Glutamatergic neuron (in vitro differentiated cells): ENCODE results near the gene CDC7. TPM values are rescaled to one million over a fixed set of nuclear protein-coding genes. Genes with fewer than 3 reads are reported as not detected.

ENCODE experiments used
- DNase-seq: peaks from one replicate; pipeline ENCODE4 v3.0.0; 2022
- H3K27ac Mint-ChIP-seq: one replicate; pipeline ENCODE4 v1.8.0; 2020; ENCODE audit warnings: mild to moderate bottlenecking, mixed read lengths, inconsistent platforms; ENCODE audit not compliant: unreplicated experiment
- H3K27me3 Mint-ChIP-seq: one replicate; pipeline ENCODE4 v1.8.0; 2020; ENCODE audit warnings: mild to moderate bottlenecking, moderate library complexity, mixed read lengths, inconsistent platforms; ENCODE audit not compliant: unreplicated experiment
- H3K36me3 Mint-ChIP-seq: one replicate; pipeline ENCODE4 v1.8.0; 2020; ENCODE audit warnings: mild to moderate bottlenecking, mixed read lengths, inconsistent platforms; ENCODE audit not compliant: unreplicated experiment
- H3K4me1 Mint-ChIP-seq: one replicate; pipeline ENCODE4 v1.8.0; 2020; ENCODE audit warnings: mild to moderate bottlenecking, low read depth, mixed read lengths, inconsistent platforms; ENCODE audit not compliant: unreplicated experiment
- H3K4me3 Mint-ChIP-seq: one replicate; pipeline ENCODE4 v1.8.0; 2020; ENCODE audit warnings: mild to moderate bottlenecking, mixed read lengths, inconsistent platforms; ENCODE audit not compliant: unreplicated experiment
- H3K9me3 Mint-ChIP-seq: one replicate; pipeline ENCODE4 v1.8.0; 2020; ENCODE audit warnings: mild to moderate bottlenecking, moderate library complexity, mixed read lengths, inconsistent platforms; ENCODE audit not compliant: unreplicated experiment
- total RNA-seq: library from RNA; stranded (reverse); fragmentation: NEBNext Ultra II Directional; extraction: Animal tissue kit (Norgen Biotek cat#: 25700); gene quantifications from one replicate; pipeline ENCODE4 v1.2.1, GENCODE V29; 2021; ENCODE audit not compliant: unreplicated experiment
- TF ChIP-seq, protein P1 (sequence below): fragments of 200-600 bp; sonication (generic); IDR thresholded peaks from one replicate; pipeline ENCODE4 v1.5.0; 2021; ENCODE audit not compliant: partially characterized antibody, unreplicated experiment

The CDC7 gene
- total RNA-seq, 1 donor from 2014 or later: 9.9 TPM

GRCh38 chr1:91567583-91567982 lies 66.9 kb downstream of the CDC7 start:
- DNase-seq: no peak
- Mint-ChIP-seq H3K4me3 (no peak overlapping the region), H3K27me3 (no peaks in the 10 kb centered on the region), H3K4me1 (no peaks in the 10 kb centered on the region), H3K27ac (no peak overlapping the region), H3K9me3 (no peaks in the 10 kb centered on the region), H3K36me3 (no peaks in the 10 kb centered on the region)
- TF ChIP-seq, protein P1, sequence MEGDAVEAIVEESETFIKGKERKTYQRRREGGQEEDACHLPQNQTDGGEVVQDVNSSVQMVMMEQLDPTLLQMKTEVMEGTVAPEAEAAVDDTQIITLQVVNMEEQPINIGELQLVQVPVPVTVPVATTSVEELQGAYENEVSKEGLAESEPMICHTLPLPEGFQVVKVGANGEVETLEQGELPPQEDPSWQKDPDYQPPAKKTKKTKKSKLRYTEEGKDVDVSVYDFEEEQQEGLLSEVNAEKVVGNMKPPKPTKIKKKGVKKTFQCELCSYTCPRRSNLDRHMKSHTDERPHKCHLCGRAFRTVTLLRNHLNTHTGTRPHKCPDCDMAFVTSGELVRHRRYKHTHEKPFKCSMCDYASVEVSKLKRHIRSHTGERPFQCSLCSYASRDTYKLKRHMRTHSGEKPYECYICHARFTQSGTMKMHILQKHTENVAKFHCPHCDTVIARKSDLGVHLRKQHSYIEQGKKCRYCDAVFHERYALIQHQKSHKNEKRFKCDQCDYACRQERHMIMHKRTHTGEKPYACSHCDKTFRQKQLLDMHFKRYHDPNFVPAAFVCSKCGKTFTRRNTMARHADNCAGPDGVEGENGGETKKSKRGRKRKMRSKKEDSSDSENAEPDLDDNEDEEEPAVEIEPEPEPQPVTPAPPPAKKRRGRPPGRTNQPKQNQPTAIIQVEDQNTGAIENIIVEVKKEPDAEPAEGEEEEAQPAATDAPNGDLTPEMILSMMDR: no peak

DNA sequence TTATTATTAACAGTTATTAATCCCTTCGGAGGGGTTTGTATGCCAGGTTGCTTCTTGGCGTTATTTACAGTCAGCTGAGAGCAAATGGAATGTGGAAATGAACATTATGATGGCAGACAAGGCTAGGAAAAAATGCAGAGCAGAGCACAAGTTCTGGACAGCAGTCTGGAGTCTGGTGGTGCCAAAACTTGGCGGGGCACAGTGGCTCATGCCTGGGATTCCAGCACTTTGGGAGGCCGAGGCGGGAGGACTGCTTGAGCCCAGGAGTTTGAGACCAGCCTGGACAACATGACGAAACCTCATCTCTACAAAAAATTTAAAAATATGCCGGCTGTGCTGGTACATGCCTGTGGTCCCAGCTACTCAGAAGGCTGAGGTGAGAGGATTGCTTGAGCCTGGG lies 67.6 kb downstream of the CDC7 start:
- Mint-ChIP-seq H3K27ac (no peak overlapping the region), H3K36me3 (no peaks in the 10 kb centered on the region), H3K4me1 (no peaks in the 10 kb centered on the region), H3K27me3 (no peaks in the 10 kb centered on the region), H3K4me3 (no peak overlapping the region), H3K9me3 (no peaks in the 10 kb centered on the region)
- TF ChIP-seq, protein P1: no peak
- no peak for DNase-seq

DNA sequence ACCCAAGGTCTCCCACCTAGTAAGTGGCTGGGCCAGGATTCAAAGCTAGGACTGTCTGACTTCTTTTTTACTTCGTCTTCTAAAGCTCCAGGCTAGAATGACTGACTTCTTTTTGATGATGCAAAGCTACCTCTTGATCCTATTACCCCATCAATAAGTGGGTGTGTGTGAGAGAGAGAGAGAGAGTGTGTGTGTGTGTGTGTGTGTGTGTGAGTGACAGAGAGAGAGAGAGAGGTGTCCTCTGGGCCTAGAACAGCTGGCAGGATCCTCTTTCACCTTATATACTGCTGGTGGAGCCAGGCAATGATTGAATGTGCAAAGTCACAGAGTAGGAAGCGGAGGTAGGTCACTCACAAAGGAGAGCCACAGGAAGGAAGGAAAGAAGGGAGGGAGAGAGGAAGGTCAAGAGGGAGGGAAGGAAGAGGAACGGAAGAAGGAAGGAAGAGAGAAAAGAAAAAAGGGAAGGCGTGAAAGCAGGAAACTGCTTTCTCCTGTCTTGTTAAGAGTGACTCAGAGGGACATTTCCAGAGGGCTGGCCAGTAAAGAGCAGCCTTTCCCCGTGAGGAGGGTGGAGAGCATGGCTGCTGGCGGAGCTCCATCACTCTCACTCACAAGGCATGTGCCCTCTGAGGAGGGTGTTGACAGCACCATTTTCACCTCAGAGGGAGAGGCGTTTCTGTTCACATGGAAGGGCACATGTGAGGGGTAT lies 68.9 kb downstream of the CDC7 start:
- TF ChIP-seq, protein P1: no peak
- Mint-ChIP-seq H3K4me3 (no peak overlapping the region), H3K4me1 (no peaks in the 10 kb centered on the region), H3K27ac (no peak overlapping the region), H3K9me3 (no peaks in the 10 kb centered on the region), H3K36me3 (no peaks in the 10 kb centered on the region), H3K27me3 (no peaks in the 10 kb centered on the region)
- no peak for DNase-seq

DNA sequence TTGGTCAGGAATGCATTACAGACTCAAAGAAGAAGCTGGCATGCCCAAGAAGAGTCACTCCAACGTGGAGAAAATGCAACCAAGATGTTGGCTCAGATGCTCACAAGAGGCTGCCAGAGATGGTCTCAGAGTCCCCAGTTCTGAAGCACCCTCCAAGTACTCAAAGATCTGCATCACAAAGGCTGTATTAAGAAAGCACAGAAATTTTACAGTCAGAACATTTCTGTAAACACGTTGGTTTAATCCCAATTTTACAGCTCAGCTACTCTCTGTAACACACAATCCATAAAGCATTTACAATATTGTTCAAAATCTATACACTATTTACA lies 69.4 kb downstream of the CDC7 start:
- no peak for DNase-seq
- Mint-ChIP-seq H3K4me3 (no peak overlapping the region), H3K27ac (no peak overlapping the region)

GRCh38 chr1:91572044-91572443 lies 71.4 kb downstream of the CDC7 start:
- Mint-ChIP-seq H3K4me3 (no peak overlapping the region), H3K36me3 (no peaks in the 10 kb centered on the region), H3K27me3 (peaks cover 2% of the 10 kb centered on the region), H3K9me3 (no peaks in the 10 kb centered on the region), H3K4me1 (no peaks in the 10 kb centered on the region), H3K27ac (no peak overlapping the region)
- TF ChIP-seq, protein P1: no peak
- no peak for DNase-seq

More for the DNA sequence above, 69.4 kb downstream of the CDC7 start:
- no peaks in the 10 kb centered on the region for H3K9me3 Mint-ChIP-seq
- H3K27me3 Mint-ChIP-seq: no peaks in the 10 kb centered on the region
- H3K4me1 Mint-ChIP-seq: no peaks in the 10 kb centered on the region
- TF ChIP-seq, protein P1: no peak
- no peaks in the 10 kb centered on the region for H3K36me3 Mint-ChIP-seq

Other genes starting within 250 kb of the CDC7 start
- gene HFM1, start 96.0 kb upstream of the CDC7 start, total RNA-seq: 10.2 TPM